Spleen (tissue), 11 donors: ENCODE measurements around the gene CMSS1. TPM values are rescaled to one million over a fixed set of nuclear protein-coding genes. Genes with fewer than 3 reads are reported as not detected.

Source experiments
- DNase-seq: peaks from one replicate; pipeline ENCODE4 v3.0.0-alpha.2; 2020
- H3K27ac ChIP-seq, 8 donors: fragments of 200-600 bp; sonication (generic) in 7 of 8; 1 replicate in 4 of 8; 2 replicates in 4 of 8; pipeline versions ENCODE4 v1.5.0 to v1.8.0; 2016 to 2021; ENCODE audit warnings: inconsistent platforms in 4 of 8, mild to moderate bottlenecking in 4 of 8, moderate library complexity in 1 of 8
- H3K27me3 ChIP-seq, 7 donors: fragments of 200-600 bp; sonication (generic) in 6 of 7; replicated peaks in 1 of 7; 1 replicate in 4 of 7; 2 replicates in 3 of 7; pipeline versions ENCODE4 v1.5.0 to v1.8.0; 2016 to 2021; ENCODE audit warnings: inconsistent platforms in 3 of 7, mild to moderate bottlenecking in 1 of 7
- H3K36me3 ChIP-seq, 6 donors: fragments of 200-600 bp; sonication (generic) in 5 of 6; 1 replicate in 4 of 6; 2 replicates in 2 of 6; pipeline versions ENCODE4 v1.5.0 to v1.8.0; 2016 to 2021; ENCODE audit warnings: inconsistent platforms in 2 of 6
- H3K4me1 ChIP-seq, 6 donors: fragments of 200-600 bp; sonication (generic) in 5 of 6; 1 replicate in 3 of 6; 2 replicates in 3 of 6; pipeline versions ENCODE4 v1.5.0 to v1.8.0; 2016 to 2021; ENCODE audit warnings: inconsistent platforms in 3 of 6
- H3K4me3 ChIP-seq, 8 donors: fragments of 200-600 bp; sonication (generic) in 7 of 8; 1 replicate in 4 of 8; 2 replicates in 4 of 8; pipeline versions ENCODE4 v1.5.0 to v1.8.0; 2016 to 2021; ENCODE audit warnings: inconsistent platforms in 4 of 8, mild to moderate bottlenecking in 4 of 8, moderate library complexity in 2 of 8
- H3K9me3 ChIP-seq, 8 donors: fragments of 200-600 bp; sonication (generic) in 7 of 8; 1 replicate in 4 of 8; 2 replicates in 4 of 8; pipeline versions ENCODE4 v1.5.0 to v1.8.0; 2016 to 2021; ENCODE audit warnings: inconsistent platforms in 4 of 8
- POLR2A ChIP-seq, 3 donors: fragments of 450-650 bp; IDR thresholded peaks; one replicate each; pipeline ENCODE4 v1.5.1; 2017; ENCODE audit warnings: antibody characterized with exemption in 3 of 3, mild to moderate bottlenecking in 1 of 3
- POLR2AphosphoS5 ChIP-seq, 3 donors: sonication (generic); formaldehyde crosslinking; IDR thresholded peaks; one replicate each; pipeline ENCODE4 v1.5.1; 2017; ENCODE audit warnings: antibody characterized with exemption in 3 of 3
- WGBS, 5 donors: extraction: QIAGEN DNeasy Blood & Tissue Kit in 3 of 5; methylation state at CpG; one replicate each; pipeline versions ENCODE4 v1.1.5 to v1.1.7; 2013 to 2018; 5-methylcytosine and 5-hydroxymethylcytosine counted together
- intact Hi-C: fragments of 100-400 bp; cut with DNase I; formaldehyde crosslinking; loops from one replicate; pipeline ENCODE4 v1.15.0; 2023; ENCODE audit warnings: low total_unique reads
- polyA plus RNA-seq, 3 donors: library from polyadenylated mRNA; stranded (reverse); fragments of 200-250 nt; gene quantifications; one replicate each; pipeline ENCODE4 v1.2.1, GENCODE V29; 2013
- total RNA-seq, 7 donors: library from RNA; depleted of rRNA in 3 of 7; stranded (reverse); fragments of >200 nt in 3 of 7; fragmentation: NEBNext Ultra II Directional in 4 of 7; extraction: Animal tissue kit (Norgen Biotek cat#: 25700) in 4 of 7; gene quantifications; one replicate each; pipeline versions ENCODE4 v1.1.0 to v1.2.1, GENCODE V29; 2016 to 2021
- TF ChIP-seq, protein P1 (sequence below), 11 experiments: fragments of 200-600 bp in 7 of 11; fragments of 450-650 bp in 4 of 11; sonication (generic) in 4 of 11; IDR thresholded peaks in 8 of 11; conservative IDR thresholded peaks in 3 of 11; 1 replicate in 7 of 11; 2 replicates in 4 of 11; pipeline versions ENCODE4 v1.4.0 to v1.8.0; 2016 to 2021; ENCODE audit warnings: antibody characterized with exemption in 11 of 11, inconsistent platforms in 4 of 11, mild to moderate bottlenecking in 1 of 11
- donor health status: healthy with polysubstance abuse.
- donor health status: DM: no; HTN: no; CAD: no; lungs with moderate emphysema.
- donor health status: DM: no; HTN: no; CAD: no.
- donor health status: Bipolar disorder and iron deficiency.
- donor health status: healthy.
- donor health status: DM: no; HTN: no; CAD: no.
- donor health status: DM: yes; HTN: yes; CAD: no.

CMSS1 gene
- total and polyA plus RNA-seq, 10 donors: 6.9 to 30.1 (median 20.0) TPM

DNA sequence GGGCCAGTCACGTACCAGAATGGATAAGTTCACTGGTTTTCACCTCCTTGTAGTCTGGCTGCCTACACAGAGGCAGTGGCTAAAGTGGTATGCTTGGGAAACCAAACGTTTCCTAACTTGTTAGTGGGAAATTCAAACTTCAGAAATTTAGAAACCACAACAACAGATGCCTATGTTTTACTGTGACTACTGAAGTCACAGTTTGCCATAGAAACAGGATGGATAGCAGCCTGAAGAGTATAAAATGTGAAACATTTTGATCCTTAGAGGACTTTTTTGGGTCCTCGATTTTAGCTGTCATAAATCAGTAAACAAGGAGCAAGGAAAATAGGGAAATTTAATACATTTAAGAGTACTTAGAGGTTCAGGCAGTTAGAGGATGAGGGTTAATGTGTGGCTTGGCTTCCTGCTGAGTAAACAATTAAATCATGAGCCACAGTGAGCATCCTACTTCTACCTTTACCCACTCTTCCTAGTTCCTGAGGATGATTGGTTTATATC lies 48.6 kb downstream of the CMSS1 start:
- no peaks in the 10 kb centered on the region for H3K27me3 ChIP-seq
- TF ChIP-seq, protein P1, sequence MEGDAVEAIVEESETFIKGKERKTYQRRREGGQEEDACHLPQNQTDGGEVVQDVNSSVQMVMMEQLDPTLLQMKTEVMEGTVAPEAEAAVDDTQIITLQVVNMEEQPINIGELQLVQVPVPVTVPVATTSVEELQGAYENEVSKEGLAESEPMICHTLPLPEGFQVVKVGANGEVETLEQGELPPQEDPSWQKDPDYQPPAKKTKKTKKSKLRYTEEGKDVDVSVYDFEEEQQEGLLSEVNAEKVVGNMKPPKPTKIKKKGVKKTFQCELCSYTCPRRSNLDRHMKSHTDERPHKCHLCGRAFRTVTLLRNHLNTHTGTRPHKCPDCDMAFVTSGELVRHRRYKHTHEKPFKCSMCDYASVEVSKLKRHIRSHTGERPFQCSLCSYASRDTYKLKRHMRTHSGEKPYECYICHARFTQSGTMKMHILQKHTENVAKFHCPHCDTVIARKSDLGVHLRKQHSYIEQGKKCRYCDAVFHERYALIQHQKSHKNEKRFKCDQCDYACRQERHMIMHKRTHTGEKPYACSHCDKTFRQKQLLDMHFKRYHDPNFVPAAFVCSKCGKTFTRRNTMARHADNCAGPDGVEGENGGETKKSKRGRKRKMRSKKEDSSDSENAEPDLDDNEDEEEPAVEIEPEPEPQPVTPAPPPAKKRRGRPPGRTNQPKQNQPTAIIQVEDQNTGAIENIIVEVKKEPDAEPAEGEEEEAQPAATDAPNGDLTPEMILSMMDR (IDR thresholded peaks at IDR 0.05 in 8 of 11, conservative IDR thresholded peaks at IDR 0.05 in 3 of 11): no peak
- TF ChIP-seq POLR2AphosphoS5 (IDR thresholded peaks at IDR 0.05) (no peak), POLR2A (IDR thresholded peaks at IDR 0.05) (no peak)
- no peak for DNase-seq
- no peak overlapping the region for H3K4me3 ChIP-seq
- no peak overlapping the region for H3K27ac ChIP-seq
- no peaks in the 10 kb centered on the region for H3K9me3 ChIP-seq
- 18 to 33% (median 29%) methylated on average over 3 of the region's 3 CpGs for WGBS, 5 donors
- H3K4me1 ChIP-seq: peaks cover 0 to 35% (median 14%) of the 10 kb centered on the region in 6 donors
- H3K36me3 ChIP-seq: peaks cover 0 to 18% (median 2%) of the 10 kb centered on the region in 6 donors
- intact Hi-C loops: no loop called here

GRCh38 chr3:99867594-99868310 lies 50.1 kb downstream of the CMSS1 start:
- intact Hi-C loops: no loop called here
- no peak for DNase-seq
- no peak for TF ChIP-seq POLR2AphosphoS5 (IDR thresholded peaks at IDR 0.05)
- TF ChIP-seq, protein P1 (IDR thresholded peaks at IDR 0.05 in 8 of 11, conservative IDR thresholded peaks at IDR 0.05 in 3 of 11): no peak
- TF ChIP-seq POLR2A (IDR thresholded peaks at IDR 0.05): no peak
- H3K4me1 ChIP-seq: peaks cover 0 to 28% (median 11%) of the 10 kb centered on the region in 6 donors
- H3K9me3 ChIP-seq: no peaks in the 10 kb centered on the region
- H3K27me3 ChIP-seq: no peaks in the 10 kb centered on the region
- peak overlapping the region in 1 of 8 donors; percentile 19 for H3K4me3 ChIP-seq
- H3K36me3 ChIP-seq: peaks cover 0 to 7% (median under 1%) of the 10 kb centered on the region in 6 donors
- WGBS, 5 donors: 77 to 84% (median 78%) methylated on average over 3 of the region's 3 CpGs
- H3K27ac ChIP-seq: peak overlapping the region in 1 of 8 donors; percentile 51

DNA sequence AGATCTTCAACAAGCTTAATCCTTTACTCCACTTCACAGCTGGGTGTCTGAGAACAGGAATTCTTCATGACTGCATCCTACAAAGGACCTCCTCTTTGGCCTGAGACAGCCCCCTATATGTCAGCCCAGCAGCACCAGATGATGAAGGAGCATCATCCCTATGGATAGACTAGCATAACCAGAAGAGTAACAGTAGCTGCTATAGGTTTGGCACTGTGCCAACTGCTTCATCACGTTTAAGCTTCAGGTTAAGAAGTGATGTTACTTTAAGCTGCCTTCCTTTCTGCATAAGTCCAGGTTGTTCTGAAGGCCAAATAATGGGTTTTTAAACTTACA lies 50.6 kb downstream of the CMSS1 start:
- no peaks in the 10 kb centered on the region for H3K9me3 ChIP-seq
- H3K4me1 ChIP-seq: peaks cover 0 to 28% (median 11%) of the 10 kb centered on the region in 6 donors
- intact Hi-C loops: no loop called here
- peaks cover 0 to 1% (median 0%) of the 10 kb centered on the region in 6 donors for H3K36me3 ChIP-seq
- H3K27ac ChIP-seq: peak overlapping the region in 1 of 8 donors; percentile 51
- TF ChIP-seq, protein P1 (IDR thresholded peaks at IDR 0.05 in 8 of 11, conservative IDR thresholded peaks at IDR 0.05 in 3 of 11): no peak
- TF ChIP-seq POLR2A (IDR thresholded peaks at IDR 0.05) (no peak), POLR2AphosphoS5 (IDR thresholded peaks at IDR 0.05) (no peak)
- 9 to 29% (median 11%) methylated on average over 1 of the region's 1 CpG for WGBS, 5 donors
- DNase-seq: no peak
- peak overlapping the region in 1 of 8 donors; percentile 19 for H3K4me3 ChIP-seq
- no peaks in the 10 kb centered on the region for H3K27me3 ChIP-seq

- Histone ChIP-seq H3K27me3 (no peaks in the 10 kb centered on the region), H3K27ac (peak overlapping the region in 4 of 8 donors; percentile 25 to 87 (median 85)), H3K4me3 (no peak overlapping the region), H3K36me3 (no peaks in the 10 kb centered on the region), H3K4me1 (peaks cover 0 to 33% (median 12%) of the 10 kb centered on the region in 6 donors), H3K9me3 (no peaks in the 10 kb centered on the region)
- TF ChIP-seq, protein P1 (IDR thresholded peaks at IDR 0.05 in 8 of 11, conservative IDR thresholded peaks at IDR 0.05 in 3 of 11): no peak
- peak in 1 of 3 donors; percentile 47 for TF ChIP-seq POLR2AphosphoS5 (IDR thresholded peaks at IDR 0.05)
- DNase-seq: no peak
- intact Hi-C loops: loop anchor here (10.0 kb wide), 1 partner anchor 175 kb away; no protein-coding TSS in a partner anchor
- 79 to 89% (median 86%) methylated on average over 1 of the region's 1 CpG for WGBS, 5 donors
These were observed 52.0 kb downstream of the CMSS1 start for GRCh38 chr3:99869621-99870020.
